Measurements from ENCODE around the gene SLC22A16.
"Not testable (repeated sequence)": the region's sequence is repeated elsewhere in the genome, so short reads cannot be mapped to it uniquely, and the experiment has no call there.

Gene SLC22A16, protein sequence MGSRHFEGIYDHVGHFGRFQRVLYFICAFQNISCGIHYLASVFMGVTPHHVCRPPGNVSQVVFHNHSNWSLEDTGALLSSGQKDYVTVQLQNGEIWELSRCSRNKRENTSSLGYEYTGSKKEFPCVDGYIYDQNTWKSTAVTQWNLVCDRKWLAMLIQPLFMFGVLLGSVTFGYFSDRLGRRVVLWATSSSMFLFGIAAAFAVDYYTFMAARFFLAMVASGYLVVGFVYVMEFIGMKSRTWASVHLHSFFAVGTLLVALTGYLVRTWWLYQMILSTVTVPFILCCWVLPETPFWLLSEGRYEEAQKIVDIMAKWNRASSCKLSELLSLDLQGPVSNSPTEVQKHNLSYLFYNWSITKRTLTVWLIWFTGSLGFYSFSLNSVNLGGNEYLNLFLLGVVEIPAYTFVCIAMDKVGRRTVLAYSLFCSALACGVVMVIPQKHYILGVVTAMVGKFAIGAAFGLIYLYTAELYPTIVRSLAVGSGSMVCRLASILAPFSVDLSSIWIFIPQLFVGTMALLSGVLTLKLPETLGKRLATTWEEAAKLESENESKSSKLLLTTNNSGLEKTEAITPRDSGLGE

DNA sequence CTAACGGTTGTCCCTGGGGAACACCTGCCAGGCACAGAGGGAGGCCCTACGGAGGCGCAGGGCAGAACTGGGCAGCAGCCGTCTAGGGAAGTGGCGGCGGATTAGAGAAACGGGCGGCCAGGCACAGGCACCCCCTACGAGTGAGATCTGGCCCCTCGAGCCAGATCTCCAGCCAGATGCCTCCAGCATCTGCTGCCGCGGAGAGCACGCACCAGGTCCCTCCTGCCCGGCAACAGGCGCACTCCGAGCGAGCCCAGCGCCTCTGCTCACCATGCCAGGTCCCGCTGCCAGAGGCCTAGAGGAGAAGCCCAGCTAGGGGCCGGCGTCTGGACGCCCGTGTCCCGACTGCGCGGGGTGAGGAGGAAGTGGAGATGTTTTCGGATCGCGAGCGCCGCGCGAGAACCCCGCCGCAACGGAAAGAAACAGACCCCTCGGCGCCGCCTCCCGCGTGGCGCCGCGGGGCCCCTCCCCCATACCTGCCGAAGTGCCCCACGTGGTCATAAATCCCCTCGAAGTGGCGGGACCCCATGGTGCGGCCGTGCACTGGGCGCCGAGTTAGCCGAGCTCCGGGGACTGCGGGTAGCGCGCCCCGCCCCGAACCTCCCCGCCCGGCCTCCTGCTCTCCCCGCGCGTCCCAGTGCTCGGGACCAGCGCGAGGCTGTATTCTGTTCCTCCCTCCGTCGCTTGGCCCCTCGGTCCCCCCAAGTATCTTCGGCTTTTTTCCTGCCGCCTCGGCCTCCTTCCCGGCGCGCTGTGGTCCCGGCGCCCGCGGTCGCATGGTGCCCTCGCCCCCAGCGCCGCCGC, at the start of gene SLC22A16:
SLC22A16 (minus strand) TSS at position 568 of the 804 bp plus-strand sequence; CDS start at position 529, 39 bp downstream.
- no peak for DNase-seq (ENCODE audit: low spot score)

DNA sequence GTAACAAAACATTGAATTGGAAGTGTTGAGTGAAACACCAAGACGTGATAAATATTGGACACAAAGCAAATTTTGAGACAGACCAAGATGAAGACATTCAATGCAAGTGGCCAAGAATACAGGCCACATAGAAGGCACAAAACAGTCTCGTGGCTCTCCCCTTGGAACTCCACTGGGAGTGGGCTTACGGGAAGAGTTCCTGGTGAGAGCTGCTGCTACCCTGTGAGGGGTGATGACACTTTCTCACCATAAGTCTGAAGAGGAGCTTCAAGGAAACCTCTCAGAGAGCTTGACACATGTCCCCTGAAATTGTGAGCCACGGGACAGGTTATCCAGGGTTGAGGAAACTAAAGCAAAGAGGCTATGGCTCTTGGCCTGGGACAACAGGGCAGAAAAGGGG, 48.6 kb upstream of the SLC22A16 start:
- DNase-seq (ENCODE audit: low spot score): no peak

DNA sequence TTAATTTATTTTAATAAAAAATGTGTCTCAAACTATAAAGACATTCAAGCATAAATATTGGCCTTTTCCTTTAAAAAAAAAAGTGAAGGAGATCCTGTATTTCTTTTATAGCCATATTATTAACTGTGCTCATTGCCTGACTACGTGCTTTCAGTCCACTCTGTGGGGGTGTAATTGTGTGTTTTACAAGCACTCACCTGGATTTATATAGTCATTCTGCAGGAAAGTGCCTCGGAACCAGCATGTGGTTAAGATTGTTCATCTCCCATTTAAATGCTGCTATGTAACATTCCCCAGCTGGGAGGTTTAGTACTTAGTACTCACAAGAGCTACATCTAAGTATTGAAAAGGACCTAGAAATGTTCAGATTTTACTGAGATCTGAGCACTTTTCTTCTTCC, 47.9 kb upstream of the SLC22A16 start:
- DNase-seq (ENCODE audit: low spot score): no peak

- DNase-seq (ENCODE audit: low spot score): no peak
These were observed 47.1 kb upstream of the SLC22A16 start for GRCh38 chr6:110523451-110524021.

GRCh38 chr6:110522427-110522826, 46.0 kb upstream of the SLC22A16 start:
- no peak for DNase-seq (ENCODE audit: low spot score)

GRCh38 chr6:110520992-110521543, 44.7 kb upstream of the SLC22A16 start:
- DNase-seq (ENCODE audit: low spot score): no peak

GRCh38 chr6:110520209-110520965, 44.0 kb upstream of the SLC22A16 start:
- no peak for DNase-seq (ENCODE audit: low spot score)

GRCh38 chr6:110517601-110518281, 41.3 kb upstream of the SLC22A16 start:
- no peak for DNase-seq (ENCODE audit: low spot score)

- no peak for DNase-seq (ENCODE audit: low spot score)
These were observed 40.6 kb upstream of the SLC22A16 start for GRCh38 chr6:110517034-110517433.

- DNase-seq (ENCODE audit: low spot score): no peak
These were observed 38.4 kb upstream of the SLC22A16 start for GRCh38 chr6:110514818-110515217.

GRCh38 chr6:110512991-110513390, 36.6 kb upstream of the SLC22A16 start:
- DNase-seq (ENCODE audit: low spot score): no peak

GRCh38 chr6:110512549-110512948, 36.1 kb upstream of the SLC22A16 start:
- not testable (repeated sequence) for DNase-seq (ENCODE audit: low spot score)

DNA sequence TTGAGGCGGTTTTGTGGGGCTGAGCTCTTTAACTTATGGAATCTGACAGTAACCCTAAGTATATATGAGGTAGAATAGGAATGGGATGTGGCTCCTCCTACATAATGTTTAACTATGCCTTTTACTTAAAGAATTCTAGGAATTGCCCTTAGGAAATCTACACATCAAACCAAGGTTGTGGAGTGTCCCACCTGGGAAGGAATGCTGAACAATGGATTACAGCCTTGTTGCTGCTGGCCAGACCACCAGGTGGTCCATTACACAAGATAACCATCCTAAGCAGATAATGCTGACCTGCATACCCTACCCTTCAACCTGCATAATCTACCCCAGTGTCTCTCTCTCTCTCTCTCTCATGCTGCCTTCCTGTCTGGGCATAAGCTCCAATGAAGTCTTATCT, 35.0 kb upstream of the SLC22A16 start:
- no peak for DNase-seq (ENCODE audit: low spot score)

DNA sequence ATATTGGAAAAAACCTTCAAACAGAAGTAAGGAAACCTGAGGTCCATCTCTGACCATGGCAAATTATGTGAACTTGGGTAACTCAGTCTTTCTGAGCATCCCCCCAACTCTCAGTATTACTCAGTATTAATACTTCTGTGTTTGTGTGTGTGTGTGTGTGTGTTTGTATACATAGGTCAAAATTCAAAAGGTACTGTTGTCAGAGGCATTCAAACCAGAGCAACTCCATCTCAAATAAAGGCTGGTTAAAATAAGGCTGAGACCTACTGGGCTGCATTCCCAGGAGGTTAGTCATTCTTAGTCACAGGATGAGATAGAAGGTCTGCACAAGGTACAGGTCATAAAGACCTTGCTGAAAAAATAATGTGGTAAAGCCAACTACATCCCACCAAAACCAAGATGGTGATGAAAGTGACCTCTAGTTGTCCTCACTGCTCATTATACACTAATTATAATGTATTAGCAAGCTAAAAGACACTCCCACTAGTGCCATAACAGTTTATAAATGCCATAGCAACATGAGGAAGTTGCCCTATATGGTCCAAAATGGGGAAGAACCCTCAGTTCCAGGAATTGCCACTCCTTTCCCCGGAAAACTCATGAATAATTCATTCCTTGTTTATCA, 33.3 kb upstream of the SLC22A16 start:
- peak; percentile 80 for DNase-seq (ENCODE audit: low spot score)

GRCh38 chr6:110504891-110505290, 28.5 kb upstream of the SLC22A16 start:
- not testable (repeated sequence) for DNase-seq (ENCODE audit: low spot score)

- DNase-seq (ENCODE audit: low spot score): no peak
These were observed 19.5 kb upstream of the SLC22A16 start for GRCh38 chr6:110495949-110496348.

GRCh38 chr6:110493253-110493800, 16.9 kb upstream of the SLC22A16 start:
- DNase-seq (ENCODE audit: low spot score): no peak

DNA sequence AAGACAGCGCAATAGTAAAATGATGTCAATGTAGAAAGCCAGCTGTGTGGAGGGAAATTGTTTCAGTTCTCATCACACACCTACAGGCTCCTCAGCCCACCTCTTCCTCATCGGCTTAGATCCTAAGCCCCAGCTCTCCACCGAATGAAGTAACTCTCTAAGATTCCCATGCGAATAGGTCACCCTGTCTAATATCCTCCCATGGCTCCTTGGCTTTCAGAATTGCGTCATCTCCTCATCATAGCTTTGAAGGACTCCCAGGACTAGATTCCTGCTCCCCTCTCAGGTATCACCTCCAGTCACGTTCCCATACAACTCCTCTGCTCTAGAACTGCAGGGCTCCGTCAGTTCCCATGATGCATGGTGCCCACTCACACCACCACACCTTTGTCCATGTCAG, 16.2 kb upstream of the SLC22A16 start:
- DNase-seq (ENCODE audit: low spot score): no peak

DNA sequence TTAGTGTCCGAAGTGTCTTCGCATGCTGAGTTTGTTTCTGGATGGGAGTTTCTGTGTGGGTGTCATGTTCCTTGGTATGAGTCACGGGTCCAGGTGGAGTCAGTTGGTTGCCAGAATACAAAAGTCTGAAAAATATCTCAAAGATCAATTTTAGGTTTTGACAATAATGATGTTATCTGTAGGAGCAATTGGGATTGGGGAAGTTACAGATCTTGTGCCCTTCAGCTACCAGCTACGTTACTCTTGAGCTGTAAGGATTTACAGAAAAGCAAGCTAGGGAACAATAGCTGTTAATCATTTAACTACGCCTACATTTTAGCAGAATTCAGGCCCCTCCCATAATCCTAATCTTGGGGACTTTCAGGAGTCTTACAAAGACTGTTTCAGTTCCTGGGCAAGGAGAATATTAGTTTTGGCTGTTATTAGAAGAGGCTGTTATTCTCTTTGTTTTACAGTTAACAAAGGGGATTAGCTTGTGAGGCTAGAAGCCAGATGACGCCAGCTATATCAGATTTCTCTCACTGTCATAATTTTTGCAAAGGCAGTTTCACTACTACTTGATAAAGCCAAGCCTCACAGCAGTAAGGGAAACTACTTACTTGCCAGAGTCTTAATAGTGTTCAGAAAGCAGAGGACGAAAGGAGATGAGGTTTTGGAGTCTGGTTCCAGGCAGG, 15.4 kb upstream of the SLC22A16 start:
- no peak for DNase-seq (ENCODE audit: low spot score)

DNA sequence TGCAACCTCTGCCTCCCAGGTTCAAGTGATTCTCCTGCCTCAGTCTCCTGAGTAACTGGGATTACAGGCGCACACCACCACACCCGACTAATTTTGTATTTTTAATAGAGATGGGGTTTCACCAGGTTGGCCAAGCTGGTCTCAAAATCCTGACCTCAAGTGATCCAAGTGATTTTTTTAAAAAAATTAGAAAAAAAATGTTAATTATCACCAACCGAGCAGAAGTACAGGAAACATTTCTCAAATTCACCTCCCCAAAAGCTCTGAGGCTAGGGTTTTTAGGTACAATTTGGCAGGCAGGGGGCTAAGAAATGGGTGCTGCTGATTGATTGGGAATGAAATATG, 14.9 kb upstream of the SLC22A16 start:
- DNase-seq (ENCODE audit: low spot score): no peak

All from LoVo (cell line).